Astrocyte (in vitro differentiated cells and primary cell): Measurements from ENCODE around the gene UGT1A7.

Source experiments
- EZH2 ChIP-seq: IDR thresholded peaks from 2 replicates; pipeline ENCODE4 v1.6.1; 2012; ENCODE audit warnings: mild to moderate bottlenecking, low read length, inconsistent platforms; ENCODE audit not compliant: insufficient read depth
- TF ChIP-seq, protein P1 (sequence below): IDR thresholded peaks from 2 replicates; pipeline ENCODE4 v1.5.1; 2011; ENCODE audit warnings: low read depth, mild to moderate bottlenecking, inconsistent platforms, low read length, moderate library complexity; ENCODE audit not compliant: insufficient read depth

DNA sequence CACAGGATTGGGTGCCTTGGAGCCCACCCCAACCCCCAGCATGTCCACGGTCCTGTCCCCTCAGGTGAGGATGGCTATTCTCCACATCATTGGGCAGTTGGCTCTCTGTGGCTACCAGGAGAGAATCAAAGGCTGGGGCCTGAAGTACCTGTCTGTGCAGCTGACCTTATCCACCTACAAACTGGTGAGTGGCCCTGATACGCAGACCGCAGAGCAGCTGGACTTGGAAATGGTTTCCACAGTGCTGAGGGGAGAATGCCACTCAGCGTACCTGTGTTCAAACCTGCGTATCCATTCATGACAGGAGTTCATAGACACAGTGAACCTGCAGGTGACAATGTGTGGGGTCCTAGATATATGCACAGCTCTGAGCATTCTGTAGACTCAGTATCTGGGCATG lies 118.0 kb downstream of the UGT1A7 start:
- TF ChIP-seq, protein P1, sequence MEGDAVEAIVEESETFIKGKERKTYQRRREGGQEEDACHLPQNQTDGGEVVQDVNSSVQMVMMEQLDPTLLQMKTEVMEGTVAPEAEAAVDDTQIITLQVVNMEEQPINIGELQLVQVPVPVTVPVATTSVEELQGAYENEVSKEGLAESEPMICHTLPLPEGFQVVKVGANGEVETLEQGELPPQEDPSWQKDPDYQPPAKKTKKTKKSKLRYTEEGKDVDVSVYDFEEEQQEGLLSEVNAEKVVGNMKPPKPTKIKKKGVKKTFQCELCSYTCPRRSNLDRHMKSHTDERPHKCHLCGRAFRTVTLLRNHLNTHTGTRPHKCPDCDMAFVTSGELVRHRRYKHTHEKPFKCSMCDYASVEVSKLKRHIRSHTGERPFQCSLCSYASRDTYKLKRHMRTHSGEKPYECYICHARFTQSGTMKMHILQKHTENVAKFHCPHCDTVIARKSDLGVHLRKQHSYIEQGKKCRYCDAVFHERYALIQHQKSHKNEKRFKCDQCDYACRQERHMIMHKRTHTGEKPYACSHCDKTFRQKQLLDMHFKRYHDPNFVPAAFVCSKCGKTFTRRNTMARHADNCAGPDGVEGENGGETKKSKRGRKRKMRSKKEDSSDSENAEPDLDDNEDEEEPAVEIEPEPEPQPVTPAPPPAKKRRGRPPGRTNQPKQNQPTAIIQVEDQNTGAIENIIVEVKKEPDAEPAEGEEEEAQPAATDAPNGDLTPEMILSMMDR, result no peak
- no peak for TF ChIP-seq EZH2
